Ovary (tissue), 3 donors: ENCODE results near the gene GNG4.

Experiments
- POLR2A ChIP-seq: fragments of 450-650 bp; IDR thresholded peaks from one replicate; pipeline ENCODE4 v1.6.1; 2017; ENCODE audit warnings: antibody characterized with exemption, mild to moderate bottlenecking, moderate library complexity
- TF ChIP-seq, protein P1 (sequence below), 3 donors: fragments of 450-650 bp in 2 of 3; fragments of 200-600 bp in 1 of 3; IDR thresholded peaks; one replicate each; pipeline versions ENCODE4 v1.5.1 to v1.8.0; 2016 to 2022; ENCODE audit warnings: antibody characterized with exemption in 3 of 3, mild to moderate bottlenecking in 1 of 3
- donor health status: DM: no; HTN: no; CAD: no.

DNA sequence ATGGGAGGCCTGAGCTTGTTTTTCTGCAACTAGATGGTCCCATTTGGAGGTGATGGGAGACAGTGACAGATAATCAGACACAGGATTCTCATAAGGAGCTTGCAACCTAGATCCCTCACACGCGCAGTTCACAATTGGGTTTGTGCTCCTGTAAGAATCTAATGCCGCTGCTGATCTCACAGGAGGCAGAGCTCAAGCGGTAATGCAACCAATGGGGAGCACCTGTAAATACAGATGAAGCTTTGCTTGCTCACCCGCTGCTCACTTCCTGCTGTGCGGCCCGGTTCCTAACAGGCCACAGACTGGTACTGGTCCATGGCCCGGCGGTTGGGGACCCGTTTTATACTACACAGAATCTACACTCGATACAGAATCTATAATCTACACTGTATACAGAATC is 92.8 kb downstream of the GNG4 start:
- TF ChIP-seq, protein P1, sequence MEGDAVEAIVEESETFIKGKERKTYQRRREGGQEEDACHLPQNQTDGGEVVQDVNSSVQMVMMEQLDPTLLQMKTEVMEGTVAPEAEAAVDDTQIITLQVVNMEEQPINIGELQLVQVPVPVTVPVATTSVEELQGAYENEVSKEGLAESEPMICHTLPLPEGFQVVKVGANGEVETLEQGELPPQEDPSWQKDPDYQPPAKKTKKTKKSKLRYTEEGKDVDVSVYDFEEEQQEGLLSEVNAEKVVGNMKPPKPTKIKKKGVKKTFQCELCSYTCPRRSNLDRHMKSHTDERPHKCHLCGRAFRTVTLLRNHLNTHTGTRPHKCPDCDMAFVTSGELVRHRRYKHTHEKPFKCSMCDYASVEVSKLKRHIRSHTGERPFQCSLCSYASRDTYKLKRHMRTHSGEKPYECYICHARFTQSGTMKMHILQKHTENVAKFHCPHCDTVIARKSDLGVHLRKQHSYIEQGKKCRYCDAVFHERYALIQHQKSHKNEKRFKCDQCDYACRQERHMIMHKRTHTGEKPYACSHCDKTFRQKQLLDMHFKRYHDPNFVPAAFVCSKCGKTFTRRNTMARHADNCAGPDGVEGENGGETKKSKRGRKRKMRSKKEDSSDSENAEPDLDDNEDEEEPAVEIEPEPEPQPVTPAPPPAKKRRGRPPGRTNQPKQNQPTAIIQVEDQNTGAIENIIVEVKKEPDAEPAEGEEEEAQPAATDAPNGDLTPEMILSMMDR (IDR thresholded peaks at IDR 0.05), result no peak
- TF ChIP-seq POLR2A, result no peak
